WTC11 (cell line): ENCODE results near the gene RCOR3. TPM values are rescaled to one million over a fixed set of nuclear protein-coding genes. Genes with fewer than 3 reads are reported as not detected.
A peak's percentile ranks its signal among the peaks of the same experiment; 100 is the strongest.

ENCODE experiments used
- ATAC-seq: fragments of 200-7000 bp; cut with Tn5 transposase; 2 replicates; pipeline ENCODE4 v1.10.0; 2021; ENCODE audit warnings: mild to moderate bottlenecking, moderate library complexity
- CTCF ChIA-PET: fragments of 300-600 bp; sonication (Branson Sonifier 250); formaldehyde crosslinking; loops from one replicate; lab custom pipeline; 2021; ENCODE audit warnings: antibody characterized with exemption; lab: Charles Lee
- POLR2A ChIA-PET: fragments of 350-600 bp; sonication (Branson Sonifier 250); formaldehyde crosslinking; loops from one replicate; lab custom pipeline; 2021; ENCODE audit warnings: antibody characterized with exemption; lab: Charles Lee
- DNase-seq: peaks from one replicate; pipeline ENCODE4 v3.0.0; 2021; ENCODE audit warnings: low spot score
- H3K27ac Mint-ChIP-seq: 2 replicates; pipeline ENCODE4 v1.8.0; 2021; ENCODE audit warnings: mixed read lengths
- H3K27me3 Mint-ChIP-seq: 2 replicates; pipeline ENCODE4 v1.8.0; 2021; ENCODE audit warnings: low read depth, mild to moderate bottlenecking, moderate library complexity, mixed read lengths
- H3K36me3 Mint-ChIP-seq: 2 replicates; pipeline ENCODE4 v1.8.0; 2021; ENCODE audit warnings: mixed read lengths
- H3K4me1 Mint-ChIP-seq: 2 replicates; pipeline ENCODE4 v1.8.0; 2022; ENCODE audit warnings: mixed read lengths
- H3K4me3 Mint-ChIP-seq: 2 replicates; pipeline ENCODE4 v1.8.0; 2021; ENCODE audit warnings: mild to moderate bottlenecking, moderate library complexity, mixed read lengths
- H3K9me3 Mint-ChIP-seq: 2 replicates; pipeline ENCODE4 v1.8.0; 2021; ENCODE audit warnings: mixed read lengths
- ELF4 ChIP-seq: sonication (generic); formaldehyde crosslinking; IDR thresholded peaks from 2 replicates; pipeline ENCODE4 v1.8.1; 2022; ENCODE audit warnings: low read depth, mild to moderate bottlenecking, moderate library complexity, missing genetic modification reagents
- EMX1 ChIP-seq: fragments of 250-450 bp; sonication (Bioruptor Pico); IDR thresholded peaks from 2 replicates; pipeline ENCODE4 v1.8.0; 2021; ENCODE audit warnings: mild to moderate bottlenecking
- IRF2 ChIP-seq: sonication (generic); formaldehyde crosslinking; IDR thresholded peaks from 2 replicates; pipeline ENCODE4 v1.8.0; 2022; ENCODE audit warnings: low read depth, missing genetic modification reagents, borderline replicate concordance
- MXD4 ChIP-seq: fragments of 250-450 bp; sonication (Bioruptor Pico); IDR thresholded peaks from 2 replicates; pipeline ENCODE4 v1.8.0; 2021; ENCODE audit warnings: mild to moderate bottlenecking, moderate library complexity, borderline replicate concordance
- NFATC4 ChIP-seq: fragments of 250-450 bp; sonication (Bioruptor Pico); IDR thresholded peaks from 2 replicates; pipeline ENCODE4 v1.9.0; 2021; ENCODE audit warnings: mild to moderate bottlenecking
- NR1H2 ChIP-seq: sonication (generic); formaldehyde crosslinking; IDR thresholded peaks from 2 replicates; pipeline ENCODE4 v1.9.0; 2021; ENCODE audit warnings: mild to moderate bottlenecking, moderate library complexity, missing genetic modification reagents
- PRRX2 ChIP-seq: fragments of 250-450 bp; sonication (Bioruptor Pico); IDR thresholded peaks from 2 replicates; pipeline ENCODE4 v1.8.0; 2021; ENCODE audit warnings: mild to moderate bottlenecking
- RELA ChIP-seq: sonication (generic); formaldehyde crosslinking; IDR thresholded peaks from 2 replicates; pipeline ENCODE4 v1.8.1; 2022; ENCODE audit warnings: missing genetic modification reagents, mild to moderate bottlenecking, borderline replicate concordance
- SMAD4 ChIP-seq: sonication (generic); formaldehyde crosslinking; IDR thresholded peaks from 2 replicates; pipeline ENCODE4 v1.8.0; 2022; ENCODE audit warnings: mild to moderate bottlenecking, missing genetic modification reagents
- TEAD1 ChIP-seq: sonication (generic); formaldehyde crosslinking; IDR thresholded peaks from 2 replicates; pipeline ENCODE4 v1.8.0; 2022; ENCODE audit warnings: mild to moderate bottlenecking, missing genetic modification reagents
- ZNF219 ChIP-seq: sonication (generic); formaldehyde crosslinking; IDR thresholded peaks from 2 replicates; pipeline ENCODE4 v1.8.0; 2023; ENCODE audit warnings: missing genetic modification reagents, mild to moderate bottlenecking, borderline replicate concordance
- total RNA-seq: library from RNA; stranded (reverse); gene quantifications from 3 replicates; pipeline ENCODE4 v1.2.3, GENCODE V29; 2021
- TF ChIP-seq, protein P1 (sequence below): fragments of 250-450 bp; sonication (Bioruptor Pico); IDR thresholded peaks from 2 replicates; pipeline ENCODE4 v1.9.0; 2021; ENCODE audit warnings: mild to moderate bottlenecking
- TF ChIP-seq, protein P2 (sequence below): sonication (generic); formaldehyde crosslinking; IDR thresholded peaks from 2 replicates; pipeline ENCODE4 v1.8.0; 2022; ENCODE audit warnings: mild to moderate bottlenecking, missing genetic modification reagents
- TF ChIP-seq, protein P3 (sequence below): fragments of 250-450 bp; sonication (Bioruptor Pico); IDR thresholded peaks from 2 replicates; pipeline ENCODE4 v1.9.0; 2021; ENCODE audit warnings: moderate library complexity, mild to moderate bottlenecking, inconsistent platforms, borderline replicate concordance
- TF ChIP-seq, protein P4 (sequence below): sonication (generic); formaldehyde crosslinking; IDR thresholded peaks from 2 replicates; pipeline ENCODE4 v1.8.1; 2022; ENCODE audit warnings: low read depth, mild to moderate bottlenecking, moderate library complexity, missing genetic modification reagents, borderline replicate concordance
- TF ChIP-seq, protein P5 (sequence below): sonication (generic); formaldehyde crosslinking; IDR thresholded peaks from 2 replicates; pipeline ENCODE4 v1.8.0; 2023; ENCODE audit warnings: missing genetic modification reagents, mild to moderate bottlenecking, borderline replicate concordance
- TF ChIP-seq, protein P6 (sequence below): fragments of 250-450 bp; sonication (Bioruptor Pico); IDR thresholded peaks from 2 replicates; pipeline ENCODE4 v1.9.0; 2021; ENCODE audit warnings: mild to moderate bottlenecking

Gene RCOR3
- total RNA-seq, 1 experiment from 2014 or later, result 35.9 TPM

DNA sequence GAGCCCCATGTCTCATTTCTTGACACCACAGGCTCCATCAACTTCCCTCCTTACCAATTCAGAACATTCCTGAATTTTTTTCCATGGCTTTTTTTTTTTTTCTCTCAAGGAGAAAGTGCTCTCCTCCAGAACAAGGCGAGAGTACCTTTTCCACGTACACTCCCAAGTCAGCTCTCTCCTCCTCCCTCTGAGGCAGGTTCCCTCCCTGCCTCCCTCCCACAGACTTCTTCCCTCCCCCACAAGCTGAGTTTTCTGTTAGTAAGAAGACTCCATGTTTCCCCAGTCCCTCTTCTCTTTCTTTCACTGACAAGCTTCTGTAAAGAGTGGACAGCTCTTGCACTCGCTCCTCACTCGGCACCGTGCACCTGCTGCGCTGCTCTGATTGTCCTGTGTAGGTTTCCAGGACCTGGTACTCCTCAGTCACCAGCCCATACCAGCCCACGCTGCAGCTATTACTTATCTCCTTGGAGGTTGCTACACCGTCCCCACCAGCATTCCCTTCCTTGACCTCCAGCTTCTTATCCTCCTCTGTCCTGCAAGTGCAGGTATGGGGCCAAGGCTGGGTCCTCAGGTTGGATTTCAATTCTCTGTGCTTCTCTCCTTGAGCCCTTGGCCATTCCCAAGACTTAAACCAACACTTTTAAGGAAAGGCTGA, 71.2 kb downstream of the RCOR3 start:
- H3K9me3 Mint-ChIP-seq, result no peaks in the 10 kb centered on the region
- no peak for TF ChIP-seq NFATC4
- TF ChIP-seq EMX1 (CRISPR knock-in tag), result no peak
- no peak for TF ChIP-seq NR1H2 (CRISPR knock-in tag)
- TF ChIP-seq IRF2 (CRISPR knock-in tag), result no peak
- TF ChIP-seq, protein P1, sequence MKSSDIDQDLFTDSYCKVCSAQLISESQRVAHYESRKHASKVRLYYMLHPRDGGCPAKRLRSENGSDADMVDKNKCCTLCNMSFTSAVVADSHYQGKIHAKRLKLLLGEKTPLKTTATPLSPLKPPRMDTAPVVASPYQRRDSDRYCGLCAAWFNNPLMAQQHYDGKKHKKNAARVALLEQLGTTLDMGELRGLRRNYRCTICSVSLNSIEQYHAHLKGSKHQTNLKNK (CRISPR knock-in tag), result no peak
- TF ChIP-seq, protein P2, sequence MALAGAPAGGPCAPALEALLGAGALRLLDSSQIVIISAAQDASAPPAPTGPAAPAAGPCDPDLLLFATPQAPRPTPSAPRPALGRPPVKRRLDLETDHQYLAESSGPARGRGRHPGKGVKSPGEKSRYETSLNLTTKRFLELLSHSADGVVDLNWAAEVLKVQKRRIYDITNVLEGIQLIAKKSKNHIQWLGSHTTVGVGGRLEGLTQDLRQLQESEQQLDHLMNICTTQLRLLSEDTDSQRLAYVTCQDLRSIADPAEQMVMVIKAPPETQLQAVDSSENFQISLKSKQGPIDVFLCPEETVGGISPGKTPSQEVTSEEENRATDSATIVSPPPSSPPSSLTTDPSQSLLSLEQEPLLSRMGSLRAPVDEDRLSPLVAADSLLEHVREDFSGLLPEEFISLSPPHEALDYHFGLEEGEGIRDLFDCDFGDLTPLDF, result no peak
- TF ChIP-seq SMAD4, result no peak
- TF ChIP-seq, protein P3, sequence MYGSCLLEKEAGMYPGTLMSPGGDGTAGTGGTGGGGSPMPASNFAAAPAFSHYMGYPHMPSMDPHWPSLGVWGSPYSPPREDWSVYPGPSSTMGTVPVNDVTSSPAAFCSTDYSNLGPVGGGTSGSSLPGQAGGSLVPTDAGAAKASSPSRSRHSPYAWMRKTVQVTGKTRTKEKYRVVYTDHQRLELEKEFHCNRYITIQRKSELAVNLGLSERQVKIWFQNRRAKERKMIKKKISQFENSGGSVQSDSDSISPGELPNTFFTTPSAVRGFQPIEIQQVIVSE (CRISPR knock-in tag), result no peak
- TF ChIP-seq ZNF219 (CRISPR knock-in tag), result no peak
- no peak for TF ChIP-seq PRRX2 (CRISPR knock-in tag)
- TF ChIP-seq, all 79 proteins: peak for 0
- H3K4me1 Mint-ChIP-seq, result peaks cover 65% of the 10 kb centered on the region
- no peak overlapping the region; the same call in 1 of the 2 replicates for H3K27ac Mint-ChIP-seq
- ChIA-PET POLR2A (interaction anchor here (1.1 kb wide), 1 partner anchor 10 kb away, joined by 4 read pairs; no protein-coding TSS in a partner anchor), CTCF (interaction anchor here (1.3 to 2.2 kb wide), 2 partner anchors 140 to 185 kb away, joined by 3 to 6 read pairs; no protein-coding TSS in a partner anchor)
- no peaks in the 10 kb centered on the region for H3K36me3 Mint-ChIP-seq
- H3K4me3 Mint-ChIP-seq, result no peak overlapping the region
- no peak for DNase-seq
- peaks cover 15% of the 10 kb centered on the region for H3K27me3 Mint-ChIP-seq
- ATAC-seq, result no peak

DNA sequence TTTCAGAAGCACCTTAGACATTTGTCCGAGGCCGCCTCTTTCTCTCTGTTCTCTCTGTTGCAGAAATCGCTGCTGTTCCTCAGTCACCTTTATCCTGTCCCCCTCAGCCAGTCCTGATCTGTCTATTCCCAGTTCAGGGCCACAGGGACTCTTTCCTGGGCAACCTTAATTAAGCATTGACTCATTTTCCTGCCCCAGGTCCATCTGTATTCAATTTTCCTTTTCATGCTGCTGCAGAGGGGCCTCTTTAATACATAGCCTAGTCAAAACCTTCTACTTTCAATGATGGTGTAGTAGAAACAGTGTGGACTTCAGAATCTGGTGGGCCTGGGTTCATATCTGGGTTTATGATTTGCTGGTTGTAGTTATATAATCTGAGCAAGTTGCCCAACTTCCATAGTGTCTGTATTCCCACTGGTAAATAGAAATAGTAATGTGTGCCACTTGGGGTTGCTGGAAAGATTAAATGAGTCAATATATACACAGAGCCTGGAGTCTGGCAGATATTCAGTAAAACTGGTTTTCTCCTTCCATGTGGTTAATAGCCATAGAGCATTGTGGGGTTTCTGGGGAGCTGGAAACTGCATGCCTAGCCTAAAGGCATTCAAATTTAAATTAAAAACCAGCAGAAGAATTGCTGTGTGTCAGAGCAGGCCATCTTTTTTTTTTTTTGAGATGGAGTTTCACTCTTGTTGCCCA, 72.0 kb downstream of the RCOR3 start:
- Mint-ChIP-seq H3K4me3 (no peak overlapping the region), H3K27ac (peak overlapping the region; percentile 29; the same call in 1 of the 2 replicates), H3K4me1 (peaks cover 67% of the 10 kb centered on the region), H3K36me3 (no peaks in the 10 kb centered on the region), H3K9me3 (no peaks in the 10 kb centered on the region), H3K27me3 (peaks cover 8% of the 10 kb centered on the region)
- TF ChIP-seq, protein P4, sequence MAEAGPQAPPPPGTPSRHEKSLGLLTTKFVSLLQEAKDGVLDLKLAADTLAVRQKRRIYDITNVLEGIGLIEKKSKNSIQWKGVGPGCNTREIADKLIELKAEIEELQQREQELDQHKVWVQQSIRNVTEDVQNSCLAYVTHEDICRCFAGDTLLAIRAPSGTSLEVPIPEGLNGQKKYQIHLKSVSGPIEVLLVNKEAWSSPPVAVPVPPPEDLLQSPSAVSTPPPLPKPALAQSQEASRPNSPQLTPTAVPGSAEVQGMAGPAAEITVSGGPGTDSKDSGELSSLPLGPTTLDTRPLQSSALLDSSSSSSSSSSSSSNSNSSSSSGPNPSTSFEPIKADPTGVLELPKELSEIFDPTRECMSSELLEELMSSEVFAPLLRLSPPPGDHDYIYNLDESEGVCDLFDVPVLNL, result no peak
- TF ChIP-seq ELF4 (CRISPR knock-in tag) (no peak), TEAD1 (no peak)
- POLR2A ChIA-PET, result interaction anchor here (1.1 kb wide), 1 partner anchor 9 kb away, joined by 4 read pairs; no protein-coding TSS in a partner anchor
- no peak for DNase-seq
- ATAC-seq, result no peak
- CTCF ChIA-PET, result interaction anchor here (1.2 to 1.5 kb wide), 2 partner anchors 7 to 182 kb away, joined by 3 to 4 read pairs; no protein-coding TSS in a partner anchor

DNA sequence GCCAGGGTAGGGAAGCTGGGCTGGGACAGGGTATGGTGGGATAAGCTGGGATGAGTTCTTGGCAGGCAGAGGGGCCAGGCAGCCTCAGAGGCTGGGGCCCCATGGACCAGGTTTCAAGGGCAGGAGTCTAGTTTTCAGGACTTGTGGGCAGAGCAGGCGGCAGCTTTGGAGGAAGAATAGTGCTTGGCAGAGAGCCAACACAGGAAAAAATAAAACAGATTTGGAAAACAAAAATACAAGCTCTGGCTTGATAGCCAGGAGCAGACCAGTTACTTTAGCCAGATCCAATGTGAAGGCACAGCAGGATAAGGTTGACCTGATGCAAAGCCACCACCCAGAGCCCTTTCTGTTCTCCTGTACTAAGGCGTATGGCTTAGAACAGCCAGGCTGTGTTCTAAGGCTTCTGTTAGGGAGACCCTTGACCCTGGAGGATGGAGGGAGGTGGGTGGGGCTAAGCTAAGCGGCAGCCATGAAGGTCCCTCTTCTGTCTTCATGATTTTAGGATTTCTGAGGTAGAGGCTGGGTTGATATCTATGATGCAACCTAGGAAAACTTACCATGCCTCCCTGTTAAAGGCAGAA, 73.0 kb downstream of the RCOR3 start:
- Mint-ChIP-seq H3K27me3 (peaks cover 5% of the 10 kb centered on the region; the same call in 1 of the 2 replicates), H3K4me1 (peaks cover 73% of the 10 kb centered on the region), H3K36me3 (no peaks in the 10 kb centered on the region), H3K9me3 (no peaks in the 10 kb centered on the region), H3K4me3 (no peak overlapping the region), H3K27ac (0 out of 2 replicates have a peak overlapping the region, but pooled peaks have one; percentile 29)
- CTCF ChIA-PET, result interaction anchor here (1.2 to 1.5 kb wide), 2 partner anchors 8 to 181 kb away, joined by 3 to 4 read pairs; no protein-coding TSS in a partner anchor
- DNase-seq (no peak), ATAC-seq (no peak)
- POLR2A ChIA-PET, result no interaction called here
- TF ChIP-seq IRF2 (CRISPR knock-in tag), result no peak
- TF ChIP-seq RELA (CRISPR knock-in tag), result no peak
- TF ChIP-seq MXD4, result no peak
- TF ChIP-seq, protein P5, sequence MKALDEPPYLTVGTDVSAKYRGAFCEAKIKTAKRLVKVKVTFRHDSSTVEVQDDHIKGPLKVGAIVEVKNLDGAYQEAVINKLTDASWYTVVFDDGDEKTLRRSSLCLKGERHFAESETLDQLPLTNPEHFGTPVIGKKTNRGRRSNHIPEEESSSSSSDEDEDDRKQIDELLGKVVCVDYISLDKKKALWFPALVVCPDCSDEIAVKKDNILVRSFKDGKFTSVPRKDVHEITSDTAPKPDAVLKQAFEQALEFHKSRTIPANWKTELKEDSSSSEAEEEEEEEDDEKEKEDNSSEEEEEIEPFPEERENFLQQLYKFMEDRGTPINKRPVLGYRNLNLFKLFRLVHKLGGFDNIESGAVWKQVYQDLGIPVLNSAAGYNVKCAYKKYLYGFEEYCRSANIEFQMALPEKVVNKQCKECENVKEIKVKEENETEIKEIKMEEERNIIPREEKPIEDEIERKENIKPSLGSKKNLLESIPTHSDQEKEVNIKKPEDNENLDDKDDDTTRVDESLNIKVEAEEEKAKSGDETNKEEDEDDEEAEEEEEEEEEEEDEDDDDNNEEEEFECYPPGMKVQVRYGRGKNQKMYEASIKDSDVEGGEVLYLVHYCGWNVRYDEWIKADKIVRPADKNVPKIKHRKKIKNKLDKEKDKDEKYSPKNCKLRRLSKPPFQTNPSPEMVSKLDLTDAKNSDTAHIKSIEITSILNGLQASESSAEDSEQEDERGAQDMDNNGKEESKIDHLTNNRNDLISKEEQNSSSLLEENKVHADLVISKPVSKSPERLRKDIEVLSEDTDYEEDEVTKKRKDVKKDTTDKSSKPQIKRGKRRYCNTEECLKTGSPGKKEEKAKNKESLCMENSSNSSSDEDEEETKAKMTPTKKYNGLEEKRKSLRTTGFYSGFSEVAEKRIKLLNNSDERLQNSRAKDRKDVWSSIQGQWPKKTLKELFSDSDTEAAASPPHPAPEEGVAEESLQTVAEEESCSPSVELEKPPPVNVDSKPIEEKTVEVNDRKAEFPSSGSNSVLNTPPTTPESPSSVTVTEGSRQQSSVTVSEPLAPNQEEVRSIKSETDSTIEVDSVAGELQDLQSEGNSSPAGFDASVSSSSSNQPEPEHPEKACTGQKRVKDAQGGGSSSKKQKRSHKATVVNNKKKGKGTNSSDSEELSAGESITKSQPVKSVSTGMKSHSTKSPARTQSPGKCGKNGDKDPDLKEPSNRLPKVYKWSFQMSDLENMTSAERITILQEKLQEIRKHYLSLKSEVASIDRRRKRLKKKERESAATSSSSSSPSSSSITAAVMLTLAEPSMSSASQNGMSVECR (CRISPR knock-in tag), result no peak
- TF ChIP-seq, protein P1 (CRISPR knock-in tag), result no peak
- TF ChIP-seq, protein P6, sequence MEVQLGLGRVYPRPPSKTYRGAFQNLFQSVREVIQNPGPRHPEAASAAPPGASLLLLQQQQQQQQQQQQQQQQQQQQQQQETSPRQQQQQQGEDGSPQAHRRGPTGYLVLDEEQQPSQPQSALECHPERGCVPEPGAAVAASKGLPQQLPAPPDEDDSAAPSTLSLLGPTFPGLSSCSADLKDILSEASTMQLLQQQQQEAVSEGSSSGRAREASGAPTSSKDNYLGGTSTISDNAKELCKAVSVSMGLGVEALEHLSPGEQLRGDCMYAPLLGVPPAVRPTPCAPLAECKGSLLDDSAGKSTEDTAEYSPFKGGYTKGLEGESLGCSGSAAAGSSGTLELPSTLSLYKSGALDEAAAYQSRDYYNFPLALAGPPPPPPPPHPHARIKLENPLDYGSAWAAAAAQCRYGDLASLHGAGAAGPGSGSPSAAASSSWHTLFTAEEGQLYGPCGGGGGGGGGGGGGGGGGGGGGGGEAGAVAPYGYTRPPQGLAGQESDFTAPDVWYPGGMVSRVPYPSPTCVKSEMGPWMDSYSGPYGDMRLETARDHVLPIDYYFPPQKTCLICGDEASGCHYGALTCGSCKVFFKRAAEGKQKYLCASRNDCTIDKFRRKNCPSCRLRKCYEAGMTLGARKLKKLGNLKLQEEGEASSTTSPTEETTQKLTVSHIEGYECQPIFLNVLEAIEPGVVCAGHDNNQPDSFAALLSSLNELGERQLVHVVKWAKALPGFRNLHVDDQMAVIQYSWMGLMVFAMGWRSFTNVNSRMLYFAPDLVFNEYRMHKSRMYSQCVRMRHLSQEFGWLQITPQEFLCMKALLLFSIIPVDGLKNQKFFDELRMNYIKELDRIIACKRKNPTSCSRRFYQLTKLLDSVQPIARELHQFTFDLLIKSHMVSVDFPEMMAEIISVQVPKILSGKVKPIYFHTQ (CRISPR knock-in tag), result no peak
- TF ChIP-seq NFATC4, result no peak
